Activated T-helper 1 cell treated with anti-CD3 and anti-CD28 coated beads, Interleukin-2, amount 50 U/mL, for 16 hours (primary cell): ENCODE measurements around the gene EPHB3.

Experiments used
- DNase-seq, 2 donors: peaks; one replicate each; pipeline ENCODE4 v3.0.0-alpha.2; 2020; ENCODE audit warnings: low read depth in 1 of 2, low spot score in 1 of 2

The EPHB3 gene

GRCh38 chr3:184563941-184564684 is 2.5 kb downstream of the EPHB3 start:
- DNase-seq: no peak

- no peak for DNase-seq
Measured at GRCh38 chr3:184564685-184565385, 3.2 kb downstream of the EPHB3 start.

- no peak for DNase-seq
Measured at GRCh38 chr3:184565421-184566211, 4.0 kb downstream of the EPHB3 start.

- DNase-seq: no peak
Measured at GRCh38 chr3:184566441-184567414, 5.1 kb downstream of the EPHB3 start.

GRCh38 chr3:184567946-184568559 is 6.5 kb downstream of the EPHB3 start:
- DNase-seq: no peak

- DNase-seq: no peak
Measured at GRCh38 chr3:184568560-184568923, 7.0 kb downstream of the EPHB3 start.

- DNase-seq: no peak
Measured at GRCh38 chr3:184568924-184569829, 7.6 kb downstream of the EPHB3 start.

GRCh38 chr3:184570035-184570434 is 8.4 kb downstream of the EPHB3 start:
- DNase-seq: no peak

GRCh38 chr3:184570489-184570888 is 8.9 kb downstream of the EPHB3 start:
- DNase-seq: no peak

GRCh38 chr3:184571750-184572377 is 10.3 kb downstream of the EPHB3 start:
- DNase-seq: no peak

GRCh38 chr3:184572633-184573270 is 11.2 kb downstream of the EPHB3 start:
- DNase-seq: no peak

GRCh38 chr3:184574515-184575417 is 13.2 kb downstream of the EPHB3 start:
- DNase-seq: no peak

GRCh38 chr3:184575701-184576100 is 14.1 kb downstream of the EPHB3 start:
- no peak for DNase-seq

- DNase-seq: no peak
Measured at GRCh38 chr3:184576457-184577240, 15.1 kb downstream of the EPHB3 start.

GRCh38 chr3:184577546-184577945 is 16.0 kb downstream of the EPHB3 start:
- DNase-seq: no peak

GRCh38 chr3:184578218-184578617 is 16.6 kb downstream of the EPHB3 start:
- DNase-seq: no peak

GRCh38 chr3:184578822-184579221 is 17.2 kb downstream of the EPHB3 start:
- DNase-seq: no peak
